ENCODE measurements around the gene GOLT1A. TPM values are rescaled to one million over a fixed set of nuclear protein-coding genes. Genes with fewer than 3 reads are reported as not detected.

Gene GOLT1A
- total and polyA plus RNA-seq, 2 donors (not counting 1 experiment from before 2014, with no cell fraction given): not detected

DNA sequence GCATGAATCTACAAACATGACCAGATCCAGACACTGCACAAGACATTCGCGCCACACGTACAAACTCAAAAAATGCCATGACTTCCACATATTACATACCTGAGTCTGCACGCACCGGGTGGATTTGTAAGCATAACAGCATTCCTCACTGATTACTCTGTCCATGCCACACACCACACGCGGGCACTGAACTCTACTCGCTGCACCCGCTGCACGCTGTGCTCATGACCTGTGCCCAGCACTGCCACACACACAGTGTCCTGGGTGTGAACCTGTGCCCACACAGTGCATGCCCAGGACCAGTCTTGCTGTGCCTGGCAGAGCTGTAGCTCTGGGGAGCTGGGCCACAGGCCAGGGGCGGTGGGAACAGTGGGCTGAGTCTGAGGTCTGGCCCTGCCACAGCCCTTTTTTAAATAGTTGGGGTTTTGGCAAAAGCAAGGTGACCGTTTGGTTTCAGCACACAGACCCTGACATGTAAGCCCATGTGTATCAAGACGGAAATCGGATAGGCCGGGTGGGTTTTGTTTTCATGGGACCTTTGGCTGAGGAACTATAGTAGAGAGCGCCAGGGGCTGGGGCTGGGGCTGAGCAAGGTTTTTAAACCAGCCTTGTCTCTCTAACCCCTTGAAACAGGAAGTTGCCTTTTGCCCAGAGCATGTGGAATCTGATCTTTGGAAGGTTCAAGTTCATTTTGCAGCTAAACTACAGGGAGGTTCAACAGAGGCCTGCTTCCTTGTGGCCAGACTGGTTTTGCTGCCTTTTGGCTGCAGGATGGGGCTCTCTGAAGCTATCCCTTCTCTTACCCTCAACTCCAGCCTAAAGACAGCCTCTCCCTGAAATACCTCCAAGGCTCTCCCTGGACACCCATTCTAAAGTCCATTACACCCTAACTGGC is 12.3 kb upstream of the GOLT1A start:
- Histone ChIP-seq H4K20me1 (ENCODE audit: control insufficient read depth, insufficient read depth, low read length, poor library complexity, severe bottlenecking) (no peaks in the 10 kb centered on the region), H2AFZ (ENCODE audit: insufficient read depth, low read depth, low read length, poor library complexity, severe bottlenecking) (no peak overlapping the region), H3K36me3 (replicated peaks in 1 of 2; ENCODE audit: control extremely low read depth in 1 of 2, control insufficient read depth in 1 of 2, extremely low read depth in 1 of 2, insufficient read depth in 2 of 2, low read length in 1 of 2) (no peaks in the 10 kb centered on the region), H3K4me2 (replicated peaks; ENCODE audit: low read depth, low read length, poor library complexity, severe bottlenecking) (no peak overlapping the region), H3K27ac (ENCODE audit: low read length in 2 of 2) (no peak overlapping the region), H3K4me3 (ENCODE audit: control extremely low read depth in 1 of 5, extremely low read depth in 1 of 5, insufficient read depth in 1 of 5, low read depth in 2 of 5, low read length in 4 of 5) (no peak overlapping the region), H3K4me1 (ENCODE audit: control insufficient read depth in 2 of 2, insufficient read depth in 2 of 2, low read length in 2 of 2) (no peaks in the 10 kb centered on the region), H3K27me3 (replicated peaks in 1 of 4; ENCODE audit: control extremely low read depth in 1 of 4, control insufficient read depth in 3 of 4, insufficient read depth in 4 of 4, low read length in 3 of 4) (no peaks in the 10 kb centered on the region), H3K79me2 (ENCODE audit: control insufficient read depth, insufficient read depth, low read length) (no peaks in the 10 kb centered on the region), H3K9me3 (ENCODE audit: control extremely low read depth in 1 of 3, control insufficient read depth in 2 of 3, insufficient read depth in 1 of 3, low read length in 2 of 3) (no peaks in the 10 kb centered on the region), H3K9ac (ENCODE audit: low read length) (no peak overlapping the region)
- 97% methylated on average over 14 of the region's 16 CpGs for WGBS (ENCODE audit: insufficient coverage)
- no peak for TF ChIP-seq EZH2 (IDR thresholded peaks at IDR 0.05; ENCODE audit: borderline replicate concordance, insufficient read depth, low read depth, low read length, poor library complexity, severe bottlenecking)
- TF ChIP-seq, protein P1, sequence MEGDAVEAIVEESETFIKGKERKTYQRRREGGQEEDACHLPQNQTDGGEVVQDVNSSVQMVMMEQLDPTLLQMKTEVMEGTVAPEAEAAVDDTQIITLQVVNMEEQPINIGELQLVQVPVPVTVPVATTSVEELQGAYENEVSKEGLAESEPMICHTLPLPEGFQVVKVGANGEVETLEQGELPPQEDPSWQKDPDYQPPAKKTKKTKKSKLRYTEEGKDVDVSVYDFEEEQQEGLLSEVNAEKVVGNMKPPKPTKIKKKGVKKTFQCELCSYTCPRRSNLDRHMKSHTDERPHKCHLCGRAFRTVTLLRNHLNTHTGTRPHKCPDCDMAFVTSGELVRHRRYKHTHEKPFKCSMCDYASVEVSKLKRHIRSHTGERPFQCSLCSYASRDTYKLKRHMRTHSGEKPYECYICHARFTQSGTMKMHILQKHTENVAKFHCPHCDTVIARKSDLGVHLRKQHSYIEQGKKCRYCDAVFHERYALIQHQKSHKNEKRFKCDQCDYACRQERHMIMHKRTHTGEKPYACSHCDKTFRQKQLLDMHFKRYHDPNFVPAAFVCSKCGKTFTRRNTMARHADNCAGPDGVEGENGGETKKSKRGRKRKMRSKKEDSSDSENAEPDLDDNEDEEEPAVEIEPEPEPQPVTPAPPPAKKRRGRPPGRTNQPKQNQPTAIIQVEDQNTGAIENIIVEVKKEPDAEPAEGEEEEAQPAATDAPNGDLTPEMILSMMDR (IDR thresholded peaks at IDR 0.05): no peak
- DNase-seq: no peak
- intact Hi-C loops (cut with micrococcal nuclease): no loop called here
- H3K27ac Mint-ChIP-seq: no peak overlapping the region
- H3K27me3 Mint-ChIP-seq: peaks cover 5% of the 10 kb centered on the region
- H3K4me1 Mint-ChIP-seq: no peaks in the 10 kb centered on the region
- POLR2A ChIA-PET: no interaction called here
- H3K4me3 Mint-ChIP-seq: no peak overlapping the region
- no peaks in the 10 kb centered on the region for H3K9me3 Mint-ChIP-seq (ENCODE audit: insufficient read depth)
- no peak for ATAC-seq (ENCODE audit: low read depth)
- CTCF ChIA-PET: no interaction called here

GRCh38 chr1:204224655-204225054 is 10.9 kb upstream of the GOLT1A start:
- WGBS (ENCODE audit: insufficient coverage): 90% methylated on average over 6 of the region's 8 CpGs

More at GRCh38 chr1:204224655-204225054, 10.9 kb upstream of the GOLT1A start:
- Histone ChIP-seq H3K4me1 (ENCODE audit: control insufficient read depth in 2 of 2, insufficient read depth in 2 of 2, low read length in 2 of 2) (no peaks in the 10 kb centered on the region), H3K27ac (ENCODE audit: low read length in 2 of 2) (no peak overlapping the region), H3K27me3 (replicated peaks in 1 of 4; ENCODE audit: control extremely low read depth in 1 of 4, control insufficient read depth in 3 of 4, insufficient read depth in 4 of 4, low read length in 3 of 4) (no peaks in the 10 kb centered on the region), H4K20me1 (ENCODE audit: control insufficient read depth, insufficient read depth, low read length, poor library complexity, severe bottlenecking) (no peaks in the 10 kb centered on the region), H2AFZ (ENCODE audit: insufficient read depth, low read depth, low read length, poor library complexity, severe bottlenecking) (no peak overlapping the region), H3K79me2 (ENCODE audit: control insufficient read depth, insufficient read depth, low read length) (no peaks in the 10 kb centered on the region), H3K4me2 (replicated peaks; ENCODE audit: low read depth, low read length, poor library complexity, severe bottlenecking) (no peak overlapping the region), H3K36me3 (replicated peaks in 1 of 2; ENCODE audit: control extremely low read depth in 1 of 2, control insufficient read depth in 1 of 2, extremely low read depth in 1 of 2, insufficient read depth in 2 of 2, low read length in 1 of 2) (no peaks in the 10 kb centered on the region), H3K4me3 (ENCODE audit: control extremely low read depth in 1 of 5, extremely low read depth in 1 of 5, insufficient read depth in 1 of 5, low read depth in 2 of 5, low read length in 4 of 5) (no peak overlapping the region), H3K9me3 (ENCODE audit: control extremely low read depth in 1 of 3, control insufficient read depth in 2 of 3, insufficient read depth in 1 of 3, low read length in 2 of 3) (no peaks in the 10 kb centered on the region), H3K9ac (ENCODE audit: low read length) (no peak overlapping the region)
- no peak overlapping the region for H3K27ac Mint-ChIP-seq
- DNase-seq: no peak
- POLR2A ChIA-PET: no interaction called here
- H3K27me3 Mint-ChIP-seq: peaks cover 8% of the 10 kb centered on the region
- H3K4me3 Mint-ChIP-seq: no peak overlapping the region
- H3K4me1 Mint-ChIP-seq: no peaks in the 10 kb centered on the region
- CTCF ChIA-PET: interaction anchor here (0.6 kb wide), 1 partner anchor 66 kb away, joined by 4 read pairs; no protein-coding TSS in a partner anchor
- intact Hi-C loops (cut with micrococcal nuclease): no loop called here
- TF ChIP-seq EZH2 (IDR thresholded peaks at IDR 0.05; ENCODE audit: borderline replicate concordance, insufficient read depth, low read depth, low read length, poor library complexity, severe bottlenecking): no peak
- TF ChIP-seq, protein P1 (IDR thresholded peaks at IDR 0.05): no peak
- no peaks in the 10 kb centered on the region for H3K9me3 Mint-ChIP-seq (ENCODE audit: insufficient read depth)
- no peak for ATAC-seq (ENCODE audit: low read depth)
